ENCODE data around the gene CNGA4.

Gene CNGA4, protein sequence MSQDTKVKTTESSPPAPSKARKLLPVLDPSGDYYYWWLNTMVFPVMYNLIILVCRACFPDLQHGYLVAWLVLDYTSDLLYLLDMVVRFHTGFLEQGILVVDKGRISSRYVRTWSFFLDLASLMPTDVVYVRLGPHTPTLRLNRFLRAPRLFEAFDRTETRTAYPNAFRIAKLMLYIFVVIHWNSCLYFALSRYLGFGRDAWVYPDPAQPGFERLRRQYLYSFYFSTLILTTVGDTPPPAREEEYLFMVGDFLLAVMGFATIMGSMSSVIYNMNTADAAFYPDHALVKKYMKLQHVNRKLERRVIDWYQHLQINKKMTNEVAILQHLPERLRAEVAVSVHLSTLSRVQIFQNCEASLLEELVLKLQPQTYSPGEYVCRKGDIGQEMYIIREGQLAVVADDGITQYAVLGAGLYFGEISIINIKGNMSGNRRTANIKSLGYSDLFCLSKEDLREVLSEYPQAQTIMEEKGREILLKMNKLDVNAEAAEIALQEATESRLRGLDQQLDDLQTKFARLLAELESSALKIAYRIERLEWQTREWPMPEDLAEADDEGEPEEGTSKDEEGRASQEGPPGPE

DNA sequence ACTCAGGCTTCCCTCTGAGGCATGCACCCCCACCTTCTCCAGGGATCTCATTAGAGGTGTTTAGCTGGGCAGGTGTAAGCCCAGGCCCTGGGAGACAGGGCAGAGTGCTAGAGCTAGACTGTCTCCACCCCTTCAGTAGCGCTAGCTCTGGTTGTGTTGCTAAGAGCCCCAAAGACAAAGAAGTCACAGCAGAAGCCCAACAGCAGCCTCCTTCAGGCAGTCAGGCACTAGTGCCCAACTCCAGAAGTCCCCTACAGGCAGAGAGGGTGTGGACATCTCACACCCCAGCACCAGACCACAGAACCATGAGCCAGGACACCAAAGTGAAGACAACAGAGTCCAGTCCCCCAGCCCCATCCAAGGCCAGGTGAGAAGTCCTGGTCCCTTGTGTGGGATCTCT, at the start of gene CNGA4:
Gene CNGA4 (plus strand): TSS at position 188 of the 400 bp plus-strand sequence. CDS start 118 bp downstream, at position 306.
- DNase-seq (ENCODE audit: low read depth): no peak

DNA sequence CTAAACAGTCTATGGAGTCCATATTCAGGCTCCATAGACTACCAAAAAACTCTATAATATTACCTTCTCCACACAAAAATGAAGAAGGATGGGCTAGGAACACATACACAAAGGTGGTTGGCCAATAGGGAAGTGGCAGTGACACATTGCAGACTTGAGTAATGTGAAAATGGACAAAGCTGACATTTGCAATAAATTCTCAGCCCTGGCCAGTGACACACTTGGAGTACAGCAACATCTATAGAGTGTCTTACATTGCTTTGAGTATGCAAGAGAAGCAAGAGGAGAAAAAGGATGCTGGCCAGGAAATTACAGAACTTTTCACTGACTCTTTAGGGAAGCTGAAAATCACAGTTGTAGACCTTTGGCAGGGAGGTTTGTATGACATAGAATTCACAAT, 47.1 kb upstream of the CNGA4 start:
- no peak for DNase-seq (ENCODE audit: low read depth)

DNA sequence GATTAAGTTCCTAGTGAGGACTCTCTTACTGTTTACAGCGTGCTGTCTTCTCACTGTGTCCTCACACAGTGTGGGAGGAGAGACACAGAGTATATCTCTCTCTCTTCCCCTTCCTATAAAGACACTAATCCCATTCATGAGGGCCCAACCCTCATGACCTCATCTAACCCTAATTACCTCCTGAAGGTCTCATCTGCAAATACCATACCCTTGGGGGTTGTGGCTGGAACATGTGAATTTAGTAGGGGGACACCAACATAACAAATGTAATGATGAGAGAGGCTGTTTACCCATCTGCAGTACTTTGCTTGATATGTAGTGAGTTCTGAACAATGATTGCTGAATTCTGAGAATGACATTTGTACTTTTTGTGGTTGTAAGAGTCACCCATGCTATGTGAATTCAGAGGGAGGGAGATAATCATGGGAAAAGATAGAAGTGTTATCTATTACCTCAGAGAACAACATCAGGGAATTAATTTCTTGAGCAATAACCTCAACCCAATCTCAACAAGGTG, 44.8 kb upstream of the CNGA4 start:
- DNase-seq (ENCODE audit: low read depth): no peak

DNA sequence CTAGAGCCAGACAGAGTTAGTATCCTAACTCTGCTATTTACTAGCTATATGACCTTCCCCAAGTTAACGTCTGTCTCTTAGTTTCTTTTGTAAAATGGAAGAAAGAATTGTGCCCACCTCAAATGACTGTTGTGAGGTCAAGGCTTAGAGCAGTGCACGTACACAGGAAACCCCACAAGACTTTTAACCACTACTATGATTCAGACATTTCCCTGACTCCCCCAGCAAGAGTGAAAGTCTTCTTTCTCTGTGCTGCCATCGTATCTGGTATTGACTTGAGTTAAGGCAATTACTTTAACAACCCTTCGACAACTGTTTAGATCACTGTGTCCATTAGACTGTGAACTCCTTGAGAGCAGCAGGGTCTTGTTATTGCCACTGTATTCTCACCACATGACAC, 42.5 kb upstream of the CNGA4 start:
- no peak for DNase-seq (ENCODE audit: low read depth)

DNA sequence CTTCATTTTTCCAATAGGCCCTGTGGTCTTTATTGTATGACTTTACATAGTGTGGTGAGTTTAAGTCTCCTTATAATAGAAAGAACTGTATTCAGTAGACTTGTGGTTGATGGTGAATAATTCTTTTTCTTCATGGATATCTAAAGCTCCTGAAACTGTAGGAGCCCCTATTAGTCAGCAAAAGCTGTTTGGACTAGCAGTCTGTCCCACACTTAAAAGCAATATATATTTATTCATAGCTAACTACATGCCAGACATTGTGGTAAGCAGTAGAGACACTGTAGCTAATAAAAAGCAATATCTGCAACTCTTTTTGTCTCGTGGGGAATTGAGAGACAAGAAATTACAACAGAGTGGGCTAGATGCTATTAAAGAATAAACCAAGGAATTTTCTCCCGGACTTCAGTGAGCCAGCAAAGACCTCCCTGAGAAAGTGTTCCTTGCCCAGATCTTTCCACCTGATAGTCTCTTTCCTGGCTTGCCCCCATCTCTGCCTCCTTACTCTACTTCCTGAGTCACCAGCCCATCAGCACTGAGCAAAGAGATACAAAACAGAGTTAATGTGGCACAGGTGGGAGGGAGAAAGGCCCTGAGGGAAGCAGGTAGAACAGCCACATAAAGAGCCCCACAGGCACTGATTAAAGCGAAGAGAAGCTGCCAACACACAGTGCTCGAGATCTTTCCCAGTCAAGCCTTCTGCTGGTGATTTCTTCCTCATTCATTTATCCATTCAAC, 41.3 kb upstream of the CNGA4 start:
- no peak for DNase-seq (ENCODE audit: low read depth)

DNA sequence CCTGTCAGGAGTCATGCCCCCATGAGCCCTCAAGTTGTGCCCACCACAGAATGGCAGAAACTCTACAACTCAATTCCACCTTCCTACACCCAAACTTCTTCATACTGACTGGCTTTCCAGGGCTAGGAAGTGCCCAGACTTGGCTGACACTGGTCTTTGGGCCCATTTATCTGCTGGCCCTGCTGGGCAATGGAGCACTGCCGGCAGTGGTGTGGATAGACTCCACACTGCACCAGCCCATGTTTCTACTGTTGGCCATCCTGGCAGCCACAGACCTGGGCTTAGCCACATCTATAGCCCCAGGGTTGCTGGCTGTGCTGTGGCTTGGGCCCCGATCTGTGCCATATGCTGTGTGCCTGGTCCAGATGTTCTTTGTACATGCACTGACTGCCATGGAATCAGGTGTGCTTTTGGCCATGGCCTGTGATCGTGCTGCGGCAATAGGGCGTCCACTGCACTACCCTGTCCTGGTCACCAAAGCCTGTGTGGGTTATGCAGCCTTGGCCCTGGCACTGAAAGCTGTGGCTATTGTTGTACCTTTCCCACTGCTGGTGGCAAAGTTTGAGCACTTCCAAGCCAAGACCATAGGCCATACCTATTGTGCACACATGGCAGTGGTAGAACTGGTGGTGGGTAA, 39.6 kb upstream of the CNGA4 start, which contains the start of gene OR52W1:
Gene OR52W1 (plus strand): TSS at position 51 of the 637 bp plus-strand sequence. CDS start 0 bp downstream, at position 51.
- DNase-seq (ENCODE audit: low read depth): no peak

DNA sequence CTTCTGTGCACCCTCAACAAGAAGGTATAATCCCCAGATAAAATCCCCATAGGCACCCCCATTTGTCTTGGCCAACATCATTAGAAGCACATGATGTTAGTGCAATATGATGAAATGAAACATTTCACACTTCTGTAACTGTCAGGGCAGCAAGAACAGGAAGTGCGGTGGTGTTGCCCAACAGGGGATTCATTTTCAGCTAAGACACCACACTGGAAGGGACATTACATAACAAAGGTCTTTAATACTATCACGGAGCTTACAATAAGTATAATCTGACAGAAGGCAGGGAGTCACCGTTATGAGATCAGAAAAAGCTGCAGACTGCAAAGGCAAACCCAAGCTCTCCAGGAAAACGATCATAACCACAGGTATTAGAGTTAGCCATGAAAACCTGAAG, 37.9 kb upstream of the CNGA4 start:
- no peak for DNase-seq (ENCODE audit: low read depth)

DNA sequence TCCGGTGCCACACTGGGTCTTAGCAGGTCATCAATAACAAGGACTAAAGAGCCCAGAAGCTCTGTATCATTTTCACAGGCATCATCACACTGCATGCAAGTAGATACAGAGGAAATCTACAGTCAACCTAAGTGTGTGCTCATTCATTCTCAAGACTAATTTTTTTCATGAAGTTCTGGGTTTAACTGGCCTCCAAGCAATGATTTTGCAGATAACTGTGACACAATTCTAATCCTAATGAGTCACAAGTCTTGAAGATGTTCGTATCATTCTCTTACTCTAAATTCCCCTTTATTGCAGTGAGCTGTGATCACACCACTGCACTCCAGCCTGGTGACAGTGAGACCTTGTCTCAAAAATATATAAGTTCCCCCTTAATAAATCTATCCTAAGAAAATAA, 37.4 kb upstream of the CNGA4 start:
- DNase-seq (ENCODE audit: low read depth): no peak

DNA sequence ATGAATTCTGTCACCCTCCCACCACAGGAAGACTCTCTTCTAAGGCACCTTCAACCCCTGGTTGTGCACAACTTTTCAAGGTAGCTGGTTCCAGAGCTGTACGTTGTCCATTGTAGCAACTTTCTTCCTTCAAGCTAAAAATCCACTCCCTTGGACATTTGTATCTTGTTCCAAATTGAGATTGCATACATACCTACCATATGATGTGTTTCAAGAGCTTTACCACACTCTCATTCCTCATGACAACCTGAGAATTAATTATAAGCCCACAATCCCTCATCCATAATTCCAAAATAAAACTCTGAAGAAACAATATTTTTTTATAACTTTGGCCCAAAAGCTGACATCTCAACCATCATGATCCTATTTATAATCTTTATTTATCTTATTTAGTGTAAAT, 36.8 kb upstream of the CNGA4 start:
- DNase-seq (ENCODE audit: low read depth): no peak

DNA sequence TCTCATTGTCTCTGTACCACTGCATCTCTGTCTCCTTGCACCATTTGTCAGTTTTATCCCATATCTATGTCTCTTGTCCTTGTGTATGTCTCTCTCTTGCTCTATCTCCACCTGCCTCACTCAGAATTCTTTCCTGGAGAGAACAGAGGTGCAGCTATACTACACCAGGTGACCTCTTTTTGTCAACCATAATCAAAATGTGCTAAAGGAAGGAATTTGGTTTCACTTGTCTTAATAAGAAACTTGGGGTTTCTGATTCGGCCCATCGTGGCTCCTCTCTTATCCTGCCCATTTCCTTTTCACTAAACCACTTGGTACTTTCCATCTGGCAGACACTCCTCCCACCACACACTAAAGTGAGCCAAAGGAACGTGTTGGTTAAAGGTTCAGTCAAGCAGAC, 35.6 kb upstream of the CNGA4 start:
- DNase-seq (ENCODE audit: low read depth): no peak

DNA sequence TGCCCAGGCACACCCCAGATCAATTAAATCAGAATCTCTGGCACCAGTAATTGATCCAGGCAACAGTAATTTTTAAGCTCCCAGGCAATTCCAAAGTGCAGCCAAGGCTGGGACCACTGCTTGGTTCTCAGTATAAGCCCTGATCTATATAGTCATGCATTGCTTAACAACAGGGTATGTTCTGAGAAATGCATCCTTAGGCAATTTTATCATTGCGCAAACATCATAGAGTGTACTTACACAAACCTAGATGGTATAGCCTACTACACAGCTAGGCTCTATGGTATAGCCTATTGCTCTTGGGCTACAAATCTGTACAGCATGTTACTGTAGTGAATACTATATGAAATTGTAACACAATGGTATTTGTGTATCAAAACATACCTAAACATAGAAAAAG, 34.2 kb upstream of the CNGA4 start:
- no peak for DNase-seq (ENCODE audit: low read depth)

DNA sequence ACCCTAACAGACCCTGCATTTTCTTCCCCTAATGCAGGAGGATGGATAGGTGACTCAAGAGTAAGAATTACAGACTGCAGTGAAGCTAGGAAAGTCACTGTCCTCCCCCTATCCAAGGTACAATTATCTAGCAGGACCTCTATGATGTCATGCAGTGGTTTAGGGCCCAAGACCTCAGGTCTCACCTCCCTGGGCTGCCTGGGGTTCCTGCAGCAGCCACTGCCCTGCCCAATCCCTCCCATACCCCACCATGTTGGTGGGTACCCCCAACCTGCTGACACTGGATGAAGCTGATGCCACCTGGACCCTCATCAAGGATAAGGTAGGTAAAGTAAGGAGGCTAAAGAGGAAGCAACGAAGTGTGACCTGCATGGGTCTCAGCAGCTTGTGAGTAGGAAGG, 33.5 kb upstream of the CNGA4 start, which contains the start of gene C11orf42:
Gene C11orf42 (plus strand): TSS at position 192 of the 400 bp plus-strand sequence. CDS start 59 bp downstream, at position 251.
- no peak for DNase-seq (ENCODE audit: low read depth)

DNA sequence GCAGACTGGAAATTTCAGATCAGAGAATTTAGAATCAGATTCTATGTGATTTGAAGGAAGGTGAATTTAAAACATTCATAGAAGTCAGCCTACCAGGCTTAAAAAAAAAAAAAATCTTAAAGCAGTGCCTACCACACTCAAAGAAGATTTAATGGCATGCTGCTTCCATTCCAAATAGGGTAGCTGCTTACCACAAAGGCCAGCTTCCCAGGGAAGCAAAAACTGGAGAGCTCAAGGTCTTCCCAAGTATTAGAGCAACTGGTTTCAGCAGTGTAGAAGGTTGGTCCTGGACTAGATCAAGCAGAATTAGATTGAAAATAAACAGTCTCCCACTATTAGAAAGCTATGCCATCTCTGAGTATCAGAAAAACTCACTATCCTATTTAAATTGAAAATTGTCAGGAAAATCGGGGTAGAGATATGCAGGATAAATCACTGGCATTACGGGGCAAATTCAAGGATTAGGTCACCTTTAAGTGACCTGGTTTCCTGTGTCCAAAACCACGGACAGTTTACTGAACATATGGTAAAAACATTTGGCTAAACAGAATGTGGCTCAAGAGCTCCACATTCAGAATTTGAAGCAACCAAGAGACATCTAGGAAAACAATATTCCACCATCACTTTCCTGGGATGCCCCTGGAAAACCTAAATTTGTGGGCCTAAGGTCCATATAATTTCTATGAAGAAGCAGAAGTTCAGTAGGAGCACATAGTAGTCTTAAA, 32.3 kb upstream of the CNGA4 start:
- DNase-seq (ENCODE audit: low read depth): no peak

DNA sequence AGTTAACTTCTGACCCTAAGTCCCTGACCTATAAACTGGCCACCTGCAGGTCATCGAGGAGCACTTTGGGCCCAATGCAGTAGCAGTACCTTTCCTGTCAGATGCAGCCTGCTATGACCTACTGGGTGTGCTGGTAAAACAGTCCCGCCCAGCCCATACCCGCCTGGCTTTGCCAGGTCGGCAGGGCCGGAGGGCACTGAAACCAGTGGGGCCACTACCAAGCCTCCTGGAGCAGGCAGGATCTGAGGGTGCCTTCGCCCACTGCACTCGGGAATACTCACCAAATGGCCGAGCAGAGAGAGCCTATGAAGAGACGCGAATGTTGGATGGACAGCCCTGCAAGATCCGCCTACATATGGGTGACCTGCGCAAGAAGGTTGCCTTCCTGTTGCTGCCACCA, 29.1 kb upstream of the CNGA4 start:
- DNase-seq (ENCODE audit: low read depth): no peak

DNA sequence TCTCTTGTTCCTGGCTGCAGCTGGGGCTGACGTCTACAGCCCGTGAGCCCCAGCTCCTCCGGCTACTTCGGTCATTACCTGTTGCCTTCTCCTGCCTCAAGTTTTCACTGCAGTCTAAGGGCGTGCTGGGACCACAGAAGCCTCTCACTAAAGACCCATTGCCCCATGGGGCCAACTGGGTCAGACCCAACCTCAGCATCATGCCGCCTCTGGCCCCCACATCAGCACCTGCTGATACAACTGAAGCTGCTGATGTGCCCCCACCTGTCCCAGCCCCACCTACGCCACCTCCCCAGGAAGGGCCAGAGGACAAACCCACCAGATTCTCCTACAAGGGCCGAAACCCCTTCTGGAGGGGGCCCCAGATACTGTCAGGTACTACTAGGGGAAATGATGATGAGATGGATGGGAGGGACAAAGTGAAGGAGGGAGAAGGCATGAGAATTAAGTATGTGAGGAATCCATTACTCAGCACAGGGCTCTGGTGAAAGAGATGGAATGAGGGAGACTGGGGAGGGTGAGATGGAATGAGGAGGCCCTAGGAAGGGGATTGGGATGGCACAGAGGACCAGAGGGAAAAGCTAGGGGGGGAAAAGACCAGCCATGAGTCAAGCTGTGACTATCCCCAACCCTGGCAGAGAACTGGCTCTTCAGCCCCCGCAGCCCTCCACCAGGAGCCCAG, 28.5 kb upstream of the CNGA4 start:
- no peak for DNase-seq (ENCODE audit: low read depth)

DNA sequence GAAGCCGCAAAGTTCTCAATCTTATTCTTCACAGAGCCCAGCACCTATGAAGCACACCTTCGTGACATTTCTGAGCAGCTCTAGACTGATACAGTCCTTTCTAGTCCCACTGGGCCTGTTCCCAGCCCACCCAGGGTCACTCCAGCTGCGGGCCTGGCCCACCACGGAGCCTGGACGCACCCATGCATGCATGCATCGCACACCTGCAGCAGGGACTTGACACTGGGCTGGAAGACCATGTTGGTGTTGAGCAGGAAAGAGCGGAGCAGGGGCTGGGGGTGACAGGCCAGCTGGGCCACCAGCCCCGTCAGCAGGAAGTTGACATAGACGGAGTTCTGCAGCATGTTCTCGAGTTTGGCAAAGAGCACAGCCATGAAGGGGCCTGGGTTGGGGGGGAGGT, 24.4 kb upstream of the CNGA4 start:
- DNase-seq (ENCODE audit: low read depth): no peak

DNA sequence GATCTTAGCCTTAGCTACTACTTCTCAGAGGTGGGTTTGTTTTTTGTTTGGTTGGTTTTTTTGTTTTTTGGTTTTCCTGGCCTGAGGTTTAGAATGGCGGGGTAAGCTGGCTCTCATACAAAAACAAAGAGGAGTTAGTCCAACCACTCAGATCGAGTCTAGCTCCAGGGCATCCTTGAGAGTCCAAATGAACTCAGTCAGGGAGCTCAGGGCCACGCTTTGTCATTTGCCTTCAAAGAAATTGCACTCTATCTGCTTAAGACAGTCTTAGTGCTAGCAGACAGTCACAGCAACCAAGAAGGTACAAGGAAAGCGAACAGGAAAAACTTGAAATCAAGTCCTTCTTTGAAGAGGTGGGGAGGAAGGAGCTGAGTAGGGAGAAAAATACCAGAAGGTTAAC, 22.4 kb upstream of the CNGA4 start:
- DNase-seq (ENCODE audit: low read depth): no peak

DNA sequence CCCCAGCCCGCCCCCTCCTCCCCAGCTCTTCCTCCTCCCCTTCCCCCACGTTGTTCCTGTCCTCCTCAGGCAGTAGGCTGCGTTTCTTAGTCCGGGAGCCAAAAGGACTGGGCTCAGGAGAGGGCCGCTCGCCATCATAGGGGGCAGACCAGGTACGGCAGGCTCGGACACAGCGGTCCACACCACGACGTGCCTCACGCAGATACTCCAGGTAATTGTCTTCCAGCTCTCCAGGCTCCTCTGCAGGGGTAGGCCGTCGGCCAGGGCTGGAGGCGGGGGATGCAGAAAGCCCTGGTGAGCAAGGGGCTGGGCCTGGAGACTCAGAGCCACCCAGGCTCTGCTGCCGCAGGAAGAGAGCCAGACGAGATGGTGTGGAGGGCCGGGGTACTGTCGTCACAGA, 21.2 kb upstream of the CNGA4 start:
- no peak for DNase-seq (ENCODE audit: low read depth)

DNA sequence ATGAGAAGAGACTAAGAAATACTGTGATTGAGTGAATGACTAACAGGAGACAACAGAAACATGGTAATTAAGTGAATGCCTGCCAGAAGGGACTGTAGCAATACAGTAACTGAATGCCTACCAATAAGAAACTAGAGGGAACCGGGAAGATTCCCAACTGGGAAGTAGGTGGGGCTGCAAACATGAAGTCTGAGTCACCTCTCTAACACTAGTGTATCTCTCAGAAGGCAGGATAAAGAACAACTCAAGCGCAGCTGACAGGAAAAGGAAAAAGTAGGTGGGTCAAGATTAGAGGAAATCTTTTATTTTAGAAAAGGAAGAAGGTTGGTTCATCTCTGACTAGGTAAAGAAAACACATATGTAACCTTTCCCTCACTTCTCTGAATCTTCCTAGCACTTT, 19.5 kb upstream of the CNGA4 start:
- no peak for DNase-seq (ENCODE audit: low read depth)

DNA sequence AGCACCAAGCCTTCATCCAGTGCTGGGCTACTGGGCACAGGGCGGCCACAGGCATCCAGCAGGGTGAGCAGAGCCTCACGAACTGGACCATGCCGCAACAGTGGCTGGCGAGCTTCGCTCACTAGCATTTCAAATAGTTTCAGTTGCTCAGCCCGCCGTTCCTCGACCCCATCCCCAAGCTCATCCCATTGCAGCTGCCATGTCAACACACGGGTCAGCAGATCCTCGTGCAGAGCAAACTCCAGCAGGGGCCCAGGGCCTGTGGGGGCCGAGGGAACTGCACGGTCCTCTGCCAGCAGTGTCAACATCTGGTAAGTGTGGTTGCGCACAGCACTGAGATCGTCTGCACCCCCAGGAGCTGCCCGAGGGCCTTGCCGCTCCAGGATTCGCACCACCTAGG, 15.0 kb upstream of the CNGA4 start:
- no peak for DNase-seq (ENCODE audit: low read depth)

DNA sequence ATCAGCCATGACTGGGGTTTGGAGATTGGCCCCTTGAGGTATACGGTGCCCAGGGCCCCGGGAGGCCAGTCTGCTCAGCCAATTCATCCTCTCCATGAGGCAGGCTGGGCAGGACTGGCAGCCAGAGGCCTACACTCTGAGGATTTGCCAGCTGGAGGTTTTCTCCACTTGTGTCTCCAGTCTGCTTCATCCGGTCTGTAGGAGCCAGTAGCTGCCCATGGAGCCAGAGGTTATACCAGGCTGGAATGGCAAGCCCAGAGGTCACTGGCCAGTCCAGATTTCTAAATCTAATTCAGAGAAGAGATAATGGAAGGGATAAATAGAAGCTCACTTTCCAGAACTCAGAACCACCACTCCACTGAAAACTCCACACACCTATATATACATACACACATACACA, 14.5 kb upstream of the CNGA4 start:
- DNase-seq (ENCODE audit: low read depth): no peak

Measured in HS-27A (cell line).